Superior temporal gyrus (tissue), 1 donor: ENCODE results near the gene DNAI4.

Experiments used
- DNase-seq: peaks from one replicate; pipeline ENCODE4 v3.0.0-alpha.2; 2016; ENCODE audit errors: extremely low spot score

Gene DNAI4

GRCh38 chr1:66764994-66765578 is 159.6 kb downstream of the DNAI4 start:
- DNase-seq: peak; percentile 83
